ENCODE results near the gene MAGEC1. TPM values are rescaled to one million over a fixed set of nuclear protein-coding genes. Genes with fewer than 3 reads are reported as not detected.
"Not testable (repeated sequence)": the region's sequence is repeated elsewhere in the genome, so short reads cannot be mapped to it uniquely, and the experiment has no call there.

The MAGEC1 gene
- total RNA-seq (2012; rRNA removed), result not detected in 2 replicates

- H3K4me3 ChIP-seq (ENCODE audit: low read length), result no peak within 1 kb of the TSS
- peaks cover 18% of the 10 kb centered on the region for H3K9me3 ChIP-seq (replicated peaks; ENCODE audit: low read length)
- no peaks in the 10 kb centered on the region for H3K27me3 ChIP-seq (ENCODE audit: control insufficient read depth, insufficient read depth, low read length)
- no peak within 1 kb of the TSS for H3K9ac ChIP-seq (ENCODE audit: low read depth, low read length)
- no peak within 1 kb of the TSS for H3K4me2 ChIP-seq (ENCODE audit: low read length)
- no peaks in the 10 kb centered on the region for H3K4me1 ChIP-seq (ENCODE audit: control insufficient read depth, insufficient read depth, low read length)
- no peaks in the 10 kb centered on the region for H3K36me3 ChIP-seq (ENCODE audit: insufficient read depth, low read length)
These were observed at the start of gene MAGEC1 for GRCh38 chrX:141903400-141904155. Gene MAGEC1, plus strand, starts transcription at chrX:141903894. Its CDS starts 1,179 bp downstream, at chrX:141905073.

GRCh38 chrX:141857479-141857878 lies 46.2 kb upstream of the MAGEC1 start:
- Histone ChIP-seq H3K4me3 (ENCODE audit: low read length) (no peak overlapping the region), H3K9me3 (replicated peaks; ENCODE audit: low read length) (no peaks in the 10 kb centered on the region), H3K9ac (ENCODE audit: low read depth, low read length) (no peak overlapping the region), H3K36me3 (ENCODE audit: insufficient read depth, low read length) (no peaks in the 10 kb centered on the region), H3K4me1 (ENCODE audit: control insufficient read depth, insufficient read depth, low read length) (no peaks in the 10 kb centered on the region), H3K4me2 (ENCODE audit: low read length) (no peak overlapping the region), H3K27me3 (ENCODE audit: control insufficient read depth, insufficient read depth, low read length) (no peaks in the 10 kb centered on the region)

GRCh38 chrX:141879616-141880015 lies 24.1 kb upstream of the MAGEC1 start:
- Histone ChIP-seq H3K4me2 (ENCODE audit: low read length) (no peak overlapping the region), H3K36me3 (ENCODE audit: insufficient read depth, low read length) (no peaks in the 10 kb centered on the region), H3K4me1 (ENCODE audit: control insufficient read depth, insufficient read depth, low read length) (no peaks in the 10 kb centered on the region), H3K27me3 (ENCODE audit: control insufficient read depth, insufficient read depth, low read length) (no peaks in the 10 kb centered on the region), H3K9ac (ENCODE audit: low read depth, low read length) (no peak overlapping the region), H3K9me3 (replicated peaks; ENCODE audit: low read length) (no peaks in the 10 kb centered on the region), H3K4me3 (ENCODE audit: low read length) (no peak overlapping the region)

- H3K9ac ChIP-seq (ENCODE audit: low read depth, low read length); H3K27me3 ChIP-seq (ENCODE audit: control insufficient read depth, insufficient read depth, low read length); H3K4me2 ChIP-seq (ENCODE audit: low read length); H3K9me3 ChIP-seq (replicated peaks; ENCODE audit: low read length); H3K36me3 ChIP-seq (ENCODE audit: insufficient read depth, low read length); H3K4me1 ChIP-seq (ENCODE audit: control insufficient read depth, insufficient read depth, low read length); H3K4me3 ChIP-seq (ENCODE audit: low read length): not testable (repeated sequence)
These were observed 14.9 kb upstream of the MAGEC1 start for GRCh38 chrX:141888811-141889210.

GRCh38 chrX:141894733-141895132 lies 9.0 kb upstream of the MAGEC1 start:
- no peaks in the 10 kb centered on the region for H3K36me3 ChIP-seq (ENCODE audit: insufficient read depth, low read length)
- H3K4me1 ChIP-seq (ENCODE audit: control insufficient read depth, insufficient read depth, low read length), result no peaks in the 10 kb centered on the region
- H3K9ac ChIP-seq (ENCODE audit: low read depth, low read length), result no peak overlapping the region
- H3K4me3 ChIP-seq (ENCODE audit: low read length), result no peak overlapping the region
- H3K4me2 ChIP-seq (ENCODE audit: low read length), result no peak overlapping the region
- no peaks in the 10 kb centered on the region for H3K27me3 ChIP-seq (ENCODE audit: control insufficient read depth, insufficient read depth, low read length)
- H3K9me3 ChIP-seq (replicated peaks; ENCODE audit: low read length), result no peaks in the 10 kb centered on the region

- Histone ChIP-seq H3K9me3 (replicated peaks; ENCODE audit: low read length) (no peaks in the 10 kb centered on the region), H3K36me3 (ENCODE audit: insufficient read depth, low read length) (no peaks in the 10 kb centered on the region), H3K4me3 (ENCODE audit: low read length) (no peak overlapping the region), H3K4me2 (ENCODE audit: low read length) (no peak overlapping the region), H3K9ac (ENCODE audit: low read depth, low read length) (no peak overlapping the region), H3K4me1 (ENCODE audit: control insufficient read depth, insufficient read depth, low read length) (no peaks in the 10 kb centered on the region), H3K27me3 (ENCODE audit: control insufficient read depth, insufficient read depth, low read length) (no peaks in the 10 kb centered on the region)
These were observed 6.0 kb upstream of the MAGEC1 start for GRCh38 chrX:141897690-141898089.

- Histone ChIP-seq H3K4me3 (ENCODE audit: low read length) (no peak overlapping the region), H3K9ac (ENCODE audit: low read depth, low read length) (no peak overlapping the region), H3K4me1 (ENCODE audit: control insufficient read depth, insufficient read depth, low read length) (no peaks in the 10 kb centered on the region), H3K4me2 (ENCODE audit: low read length) (no peak overlapping the region), H3K27me3 (ENCODE audit: control insufficient read depth, insufficient read depth, low read length) (no peaks in the 10 kb centered on the region), H3K36me3 (ENCODE audit: insufficient read depth, low read length) (no peaks in the 10 kb centered on the region), H3K9me3 (replicated peaks; ENCODE audit: low read length) (peaks cover 11% of the 10 kb centered on the region)
These were observed 1.3 kb upstream of the MAGEC1 start for GRCh38 chrX:141902366-141902765.

- no peak overlapping the region for H3K4me3 ChIP-seq (ENCODE audit: low read length)
These were observed 568 bp downstream of the MAGEC1 start for GRCh38 chrX:141904262-141904661.

GRCh38 chrX:141917801-141918200 lies 14.1 kb downstream of the MAGEC1 start:
- no peak overlapping the region for H3K4me3 ChIP-seq (ENCODE audit: low read length)
- no peak overlapping the region for H3K4me2 ChIP-seq (ENCODE audit: low read length)
- H3K4me1 ChIP-seq (ENCODE audit: control insufficient read depth, insufficient read depth, low read length), result no peaks in the 10 kb centered on the region
- H3K9me3 ChIP-seq (replicated peaks; ENCODE audit: low read length), result no peaks in the 10 kb centered on the region
- H3K9ac ChIP-seq (ENCODE audit: low read depth, low read length), result no peak overlapping the region
- H3K36me3 ChIP-seq (ENCODE audit: insufficient read depth, low read length), result no peaks in the 10 kb centered on the region
- no peaks in the 10 kb centered on the region for H3K27me3 ChIP-seq (ENCODE audit: control insufficient read depth, insufficient read depth, low read length)

More at GRCh38 chrX:141904262-141904661, 568 bp downstream of the MAGEC1 start:
- peaks cover 18% of the 10 kb centered on the region for H3K9me3 ChIP-seq (replicated peaks; ENCODE audit: low read length)
- H3K4me2 ChIP-seq (ENCODE audit: low read length), result no peak overlapping the region
- no peak overlapping the region for H3K9ac ChIP-seq (ENCODE audit: low read depth, low read length)
- no peaks in the 10 kb centered on the region for H3K36me3 ChIP-seq (ENCODE audit: insufficient read depth, low read length)
- no peaks in the 10 kb centered on the region for H3K4me1 ChIP-seq (ENCODE audit: control insufficient read depth, insufficient read depth, low read length)
- no peaks in the 10 kb centered on the region for H3K27me3 ChIP-seq (ENCODE audit: control insufficient read depth, insufficient read depth, low read length)

- no peaks in the 10 kb centered on the region for H3K9me3 ChIP-seq (replicated peaks; ENCODE audit: low read length)
- no peak overlapping the region for H3K4me3 ChIP-seq (ENCODE audit: low read length)
- no peaks in the 10 kb centered on the region for H3K27me3 ChIP-seq (ENCODE audit: control insufficient read depth, insufficient read depth, low read length)
- H3K4me2 ChIP-seq (ENCODE audit: low read length), result no peak overlapping the region
- no peak overlapping the region for H3K9ac ChIP-seq (ENCODE audit: low read depth, low read length)
- no peaks in the 10 kb centered on the region for H3K4me1 ChIP-seq (ENCODE audit: control insufficient read depth, insufficient read depth, low read length)
- H3K36me3 ChIP-seq (ENCODE audit: insufficient read depth, low read length), result no peaks in the 10 kb centered on the region
These were observed 20.6 kb downstream of the MAGEC1 start for GRCh38 chrX:141924293-141924692.

GRCh38 chrX:141928432-141928831 lies 24.7 kb downstream of the MAGEC1 start:
- Histone ChIP-seq H3K27me3 (ENCODE audit: control insufficient read depth, insufficient read depth, low read length) (no peaks in the 10 kb centered on the region), H3K4me3 (ENCODE audit: low read length) (no peak overlapping the region)

GRCh38 chrX:141934059-141934641 lies 30.5 kb downstream of the MAGEC1 start:
- H3K9me3 ChIP-seq (replicated peaks; ENCODE audit: low read length), result no peaks in the 10 kb centered on the region
- no peak overlapping the region for H3K9ac ChIP-seq (ENCODE audit: low read depth, low read length)
- no peak overlapping the region for H3K4me2 ChIP-seq (ENCODE audit: low read length)
- no peak overlapping the region for H3K4me3 ChIP-seq (ENCODE audit: low read length)
- H3K36me3 ChIP-seq (ENCODE audit: insufficient read depth, low read length), result no peaks in the 10 kb centered on the region
- no peaks in the 10 kb centered on the region for H3K4me1 ChIP-seq (ENCODE audit: control insufficient read depth, insufficient read depth, low read length)
- no peaks in the 10 kb centered on the region for H3K27me3 ChIP-seq (ENCODE audit: control insufficient read depth, insufficient read depth, low read length)

More at GRCh38 chrX:141928432-141928831, 24.7 kb downstream of the MAGEC1 start:
- H3K4me2 ChIP-seq (ENCODE audit: low read length), result no peak overlapping the region
- no peak overlapping the region for H3K9ac ChIP-seq (ENCODE audit: low read depth, low read length)
- no peaks in the 10 kb centered on the region for H3K9me3 ChIP-seq (replicated peaks; ENCODE audit: low read length)
- H3K36me3 ChIP-seq (ENCODE audit: insufficient read depth, low read length), result no peaks in the 10 kb centered on the region
- no peaks in the 10 kb centered on the region for H3K4me1 ChIP-seq (ENCODE audit: control insufficient read depth, insufficient read depth, low read length)

Measured in skeletal muscle satellite cell (primary cell).